IMR-90 (cell line): ENCODE measurements around the gene BCAS1. TPM values are rescaled to one million over a fixed set of nuclear protein-coding genes. Genes with fewer than 3 reads are reported as not detected.

Source experiments
- ATAC-seq: fragments of 200-7000 bp; cut with Tn5 transposase; 2 replicates; pipeline ENCODE4 v1.9.1; 2020; ENCODE audit warnings: low read depth, mild to moderate bottlenecking, moderate library complexity
- BruUV-seq: library from RNA; stranded (reverse); fragments of 400-500 nt; replicated peaks from 2 replicates; lab custom pipeline; 2021; lab: Mats Ljungman, UMichigan
- CTCF ChIA-PET: fragments of 300-600 bp; formaldehyde crosslinking; extraction: SDS; loops from one replicate; lab custom pipeline; 2021; ENCODE audit warnings: antibody characterized with exemption; lab: Yijun Ruan, JAX
- POLR2A ChIA-PET: fragments of 300-600 bp; sonication (Branson Sonifier 250); formaldehyde crosslinking; loops from one replicate; lab custom pipeline; 2022; ENCODE audit warnings: antibody characterized with exemption; ENCODE audit not compliant: unreplicated experiment; lab: Charles Lee
- DNase-seq: peaks from one replicate; pipeline ENCODE4 v3.0.0; 2013
- H2AFZ ChIP-seq: replicated peaks from 2 replicates; pipeline ENCODE3; 2013; ENCODE audit warnings: low read length, mild to moderate bottlenecking; ENCODE audit not compliant: poor library complexity
- H2AK5ac ChIP-seq: 2 replicates; pipeline ENCODE4 v1.6.1; 2013; ENCODE audit warnings: low read depth, low read length, inconsistent platforms
- H2AK9ac ChIP-seq: replicated peaks from 2 replicates; pipeline ENCODE3; 2013; ENCODE audit warnings: mild to moderate bottlenecking, low read depth, low read length, moderate library complexity; ENCODE audit not compliant: poor library complexity
- H2BK120ac ChIP-seq: 2 replicates; pipeline ENCODE4 v1.6.1; 2013; ENCODE audit warnings: low read depth, low read length, inconsistent platforms
- H2BK15ac ChIP-seq: 3 replicates; pipeline ENCODE4 v1.6.1; 2013; ENCODE audit warnings: low read depth, low read length, inconsistent platforms
- H2BK20ac ChIP-seq: 2 replicates; pipeline ENCODE4 v1.6.1; 2013; ENCODE audit warnings: low read depth, mild to moderate bottlenecking, inconsistent platforms, low read length, moderate library complexity
- H2BK5ac ChIP-seq: 2 replicates; pipeline ENCODE4 v1.6.1; 2013; ENCODE audit warnings: mild to moderate bottlenecking, low read depth, low read length, inconsistent platforms; ENCODE audit not compliant: poor library complexity, severe bottlenecking
- H3K14ac ChIP-seq: replicated peaks from 2 replicates; pipeline ENCODE4 v1.6.1; 2013; ENCODE audit warnings: low read depth, low read length, inconsistent platforms
- H3K18ac ChIP-seq: 2 replicates; pipeline ENCODE4 v1.6.1; 2013; ENCODE audit warnings: low read depth, low read length, control low read depth
- H3K23ac ChIP-seq: 2 replicates; pipeline ENCODE4 v1.6.1; 2013; ENCODE audit warnings: low read depth, low read length, inconsistent platforms
- H3K27ac ChIP-seq: 2 replicates; pipeline ENCODE4 v1.5.1; 2013; ENCODE audit warnings: mild to moderate bottlenecking, control low read depth, low read length; ENCODE audit not compliant: insufficient read depth
- H3K27me3 ChIP-seq: 2 replicates; pipeline ENCODE4 v1.6.1; 2013; ENCODE audit warnings: low read length; ENCODE audit not compliant: control insufficient read depth, insufficient read depth
- H3K36me3 ChIP-seq: 2 replicates; pipeline ENCODE4 v1.6.1; 2013; ENCODE audit warnings: low read length, mixed read lengths; ENCODE audit not compliant: control insufficient read depth, insufficient read depth
- H3K4ac ChIP-seq: 2 replicates; pipeline ENCODE4 v1.6.1; 2013; ENCODE audit warnings: low read depth, low read length, inconsistent platforms
- H3K4me1 ChIP-seq: 2 replicates; pipeline ENCODE4 v1.6.1; 2013; ENCODE audit warnings: low read length, mixed read lengths; ENCODE audit not compliant: control insufficient read depth, insufficient read depth
- H3K4me2 ChIP-seq: 2 replicates; pipeline ENCODE4 v1.6.1; 2013; ENCODE audit warnings: low read depth, mild to moderate bottlenecking, control low read depth, low read length, moderate library complexity
- H3K4me3 ChIP-seq: 2 replicates; pipeline ENCODE4 v1.5.1; 2013; ENCODE audit warnings: low read depth, mild to moderate bottlenecking, control low read depth, low read length, moderate library complexity; ENCODE audit not compliant: insufficient read depth
- H3K56ac ChIP-seq: 2 replicates; pipeline ENCODE4 v1.6.1; 2013; ENCODE audit warnings: low read length, inconsistent platforms; ENCODE audit not compliant: insufficient read depth; ENCODE audit errors: extremely low read depth
- H3K79me1 ChIP-seq, 2 experiments: 2 replicates each; pipeline ENCODE4 v1.6.1; 2013; ENCODE audit warnings: low read length in 2 of 2, inconsistent platforms in 1 of 2, low read depth in 1 of 2
- H3K9ac ChIP-seq: 2 replicates; pipeline ENCODE4 v1.6.1; 2013; ENCODE audit warnings: low read depth, low read length, control low read depth
- H3K9me1 ChIP-seq: 2 replicates; pipeline ENCODE4 v1.6.1; 2013; ENCODE audit warnings: low read length, inconsistent platforms; ENCODE audit not compliant: insufficient read depth
- H3K9me3 ChIP-seq: 2 replicates; pipeline ENCODE4 v1.6.1; 2013; ENCODE audit warnings: low read length; ENCODE audit not compliant: control insufficient read depth, insufficient read depth
- H4K20me1 ChIP-seq: 2 replicates; pipeline ENCODE4 v1.6.1; 2013; ENCODE audit warnings: low read length, inconsistent platforms; ENCODE audit not compliant: insufficient read depth
- H4K5ac ChIP-seq: 2 replicates; pipeline ENCODE4 v1.6.1; 2013; ENCODE audit warnings: mild to moderate bottlenecking, low read depth, low read length, control low read depth
- H4K8ac ChIP-seq, 2 experiments: 2 replicates each; pipeline ENCODE4 v1.6.1; 2013; ENCODE audit warnings: low read depth in 2 of 2, low read length in 2 of 2, control low read depth in 1 of 2, inconsistent platforms in 1 of 2
- H4K91ac ChIP-seq: 2 replicates; pipeline ENCODE4 v1.6.1; 2013; ENCODE audit warnings: low read depth, low read length, inconsistent platforms; ENCODE audit not compliant: insufficient read depth
- BHLHE40 ChIP-seq: fragments of 150-350 bp; IDR thresholded peaks from 2 replicates; pipeline ENCODE4 v1.6.1; 2016; ENCODE audit warnings: mild to moderate bottlenecking, low read depth, low read length
- CEBPB ChIP-seq: IDR thresholded peaks from 2 replicates; pipeline ENCODE4 v1.6.1; 2012; ENCODE audit warnings: low read depth, low read length, improper control_type of control experiment
- CHD1 ChIP-seq: IDR thresholded peaks from 2 replicates; pipeline ENCODE4 v1.6.1; 2012; ENCODE audit warnings: low read depth, low read length, improper control_type of control experiment
- CTCF ChIP-seq: conservative IDR thresholded peaks from 2 replicates; pipeline ENCODE4 v1.5.1; 2012; ENCODE audit warnings: mild to moderate bottlenecking, low read depth, low read length, improper control_type of control experiment
- FOS ChIP-seq: fragments of 150-350 bp; IDR thresholded peaks from 2 replicates; pipeline ENCODE4 v1.6.1; 2016; ENCODE audit warnings: low read depth, low read length
- MAFK ChIP-seq: IDR thresholded peaks from 2 replicates; pipeline ENCODE4 v1.6.1; 2012; ENCODE audit warnings: low read depth, low read length, improper control_type of control experiment
- MAZ ChIP-seq: IDR thresholded peaks from 2 replicates; pipeline ENCODE4 v1.6.1; 2012; ENCODE audit warnings: low read depth, mild to moderate bottlenecking, low read length, improper control_type of control experiment, moderate library complexity, borderline replicate concordance
- MXI1 ChIP-seq: IDR thresholded peaks from 2 replicates; pipeline ENCODE4 v1.6.1; 2012; ENCODE audit warnings: low read depth, mild to moderate bottlenecking, low read length, moderate library complexity, borderline replicate concordance
- NFE2L2 ChIP-seq: fragments of 150-350 bp; IDR thresholded peaks from 2 replicates; pipeline ENCODE4 v1.6.1; 2016; ENCODE audit warnings: low read depth, mild to moderate bottlenecking, low read length
- POLR2A ChIP-seq: IDR thresholded peaks from 2 replicates; pipeline ENCODE4 v1.6.1; 2012; ENCODE audit warnings: mild to moderate bottlenecking, low read depth, low read length
- RAD21 ChIP-seq: IDR thresholded peaks from 2 replicates; pipeline ENCODE4 v1.6.1; 2012; ENCODE audit warnings: low read length, improper control_type of control experiment
- RCOR1 ChIP-seq: IDR thresholded peaks from 2 replicates; pipeline ENCODE4 v1.6.1; 2012; ENCODE audit warnings: mild to moderate bottlenecking, low read length, improper control_type of control experiment; ENCODE audit not compliant: insufficient replicate concordance
- RFX5 ChIP-seq: IDR thresholded peaks from 2 replicates; pipeline ENCODE4 v1.8.0; 2012; ENCODE audit warnings: low read depth, mild to moderate bottlenecking, low read length, moderate library complexity
- SMC3 ChIP-seq: fragments of 150-350 bp; IDR thresholded peaks from 2 replicates; pipeline ENCODE4 v1.6.1; 2016; ENCODE audit warnings: low read depth, mild to moderate bottlenecking, antibody characterized with exemption, low read length, moderate library complexity
- USF2 ChIP-seq: fragments of 150-350 bp; IDR thresholded peaks from 2 replicates; pipeline ENCODE4 v1.6.1; 2017; ENCODE audit warnings: mild to moderate bottlenecking, antibody characterized with exemption, low read length, low read depth
- WGBS, 2 experiments: methylation state at CpG; one replicate each; pipeline versions ENCODE4 v1.1.5 to v1.1.7; 2013; ENCODE audit warnings: missing lambda C conversion rate in 2 of 2; ENCODE audit not compliant: insufficient read length in 1 of 2; ENCODE audit errors: extremely low coverage in 2 of 2; 5-methylcytosine and 5-hydroxymethylcytosine counted together
- dilution Hi-C: fragments of 300-500 bp; cut with HindIII; formaldehyde crosslinking; loops from one replicate; pipeline ENCODE4 v1.14.3; 2018; ENCODE audit warnings: low sequenced_read_pairs; ENCODE audit not compliant: unreplicated experiment
- in situ Hi-C: fragments of 300-500 bp; cut with MboI; formaldehyde crosslinking; loops from 3 replicates; pipeline ENCODE4 v1.14.3; 2019; ENCODE audit warnings: low sequenced_read_pairs, inconsistent platforms, mixed read lengths
- intact Hi-C: fragments of 100-400 bp; cut with micrococcal nuclease; formaldehyde crosslinking; loops from 2 replicates; pipeline ENCODE4 v1.10.0; 2022
- polyA plus RNA-seq, 3 experiments: library from polyadenylated mRNA; depleted of rRNA; stranded (reverse); fragments of >200 nt; gene quantifications; 2 replicates each; pipeline ENCODE4 v1.2.3, GENCODE V29; 2012; ENCODE audit warnings: low replicate concordance in 1 of 3
- total RNA-seq: library from RNA; depleted of rRNA; stranded (reverse); fragments of >200 nt; gene quantifications from 2 replicates; pipeline ENCODE4 v1.2.3, GENCODE V29; 2012
- TF ChIP-seq, protein P1 (sequence below): fragments of 150-350 bp; IDR thresholded peaks from 2 replicates; pipeline ENCODE4 v1.6.1; 2016; ENCODE audit warnings: low read depth, mild to moderate bottlenecking, low read length, moderate library complexity, borderline replicate concordance

The BCAS1 gene
- total and polyA plus RNA-seq, 2 of the 4 experiments (the other 2 are of a cell fraction): under 0.01 TPM; not detected in 1

- WGBS, 2 experiments: no CpG with 5 or more reads among the region's 11 CpGs
- POLR2A ChIA-PET: no interaction called here
- no peak overlapping the region for H3K4me2 ChIP-seq
Measured at GRCh38 chr20:53918949-53919361, 151.4 kb downstream of the BCAS1 start.

More at GRCh38 chr20:53918949-53919361, 151.4 kb downstream of the BCAS1 start:
- H3K9me1 ChIP-seq: peaks cover 2% of the 10 kb centered on the region; the same call in 1 of the 2 replicates
- H3K9ac ChIP-seq: no peak overlapping the region
- H3K18ac ChIP-seq: no peak overlapping the region
- H4K8ac ChIP-seq: no peak overlapping the region; a peak in 1 of 4 replicates
- no TSS peak for BruUV-seq
- no peaks in the 10 kb centered on the region for H4K20me1 ChIP-seq
- CTCF ChIA-PET: no interaction called here
- H3K36me3 ChIP-seq: no peaks in the 10 kb centered on the region
- H2BK20ac ChIP-seq: no peak overlapping the region
- H2AFZ ChIP-seq: no peak overlapping the region
- no peak overlapping the region for H3K14ac ChIP-seq
- no peak overlapping the region for H3K27ac ChIP-seq
- H2AK5ac ChIP-seq: peak overlapping the region; percentile 11; the same call in 1 of the 2 replicates
- H3K23ac ChIP-seq: no peak overlapping the region
- peak overlapping the region; percentile 31; the same call in 1 of the 2 replicates for H4K91ac ChIP-seq
- ATAC-seq: no peak
- no peak overlapping the region for H3K56ac ChIP-seq
- dilution Hi-C loops: no loop called here
- in situ Hi-C loops: no loop called here
- no peak overlapping the region for H2BK120ac ChIP-seq
- peaks cover 0 to 10% of the 10 kb centered on the region in 2 experiments; a peak in 1 of 4 replicates for H3K79me1 ChIP-seq
- H4K5ac ChIP-seq: no peak overlapping the region
- no peak overlapping the region for H3K4ac ChIP-seq
- no peak overlapping the region for H2AK9ac ChIP-seq
- DNase-seq: no peak
- intact Hi-C loops: loop anchor here (5.0 kb wide), 2 partner anchors 167 to 262 kb away; no protein-coding TSS in a partner anchor
- H2BK15ac ChIP-seq: peak overlapping the region; percentile 56; the same call in 1 of the 3 replicates
- H3K27me3 ChIP-seq: no peaks in the 10 kb centered on the region
- no peaks in the 10 kb centered on the region for H3K9me3 ChIP-seq
- no peak overlapping the region for H3K4me3 ChIP-seq
- TF ChIP-seq RFX5 (no peak), MAZ (no peak), FOS (no peak), USF2 (no peak), CHD1 (no peak), CEBPB (no peak), MAFK (no peak), BHLHE40 (no peak), POLR2A (no peak), MXI1 (no peak), RCOR1 (no peak), CTCF (no peak), NFE2L2 (no peak), RAD21 (no peak), SMC3 (no peak)
- TF ChIP-seq, protein P1, sequence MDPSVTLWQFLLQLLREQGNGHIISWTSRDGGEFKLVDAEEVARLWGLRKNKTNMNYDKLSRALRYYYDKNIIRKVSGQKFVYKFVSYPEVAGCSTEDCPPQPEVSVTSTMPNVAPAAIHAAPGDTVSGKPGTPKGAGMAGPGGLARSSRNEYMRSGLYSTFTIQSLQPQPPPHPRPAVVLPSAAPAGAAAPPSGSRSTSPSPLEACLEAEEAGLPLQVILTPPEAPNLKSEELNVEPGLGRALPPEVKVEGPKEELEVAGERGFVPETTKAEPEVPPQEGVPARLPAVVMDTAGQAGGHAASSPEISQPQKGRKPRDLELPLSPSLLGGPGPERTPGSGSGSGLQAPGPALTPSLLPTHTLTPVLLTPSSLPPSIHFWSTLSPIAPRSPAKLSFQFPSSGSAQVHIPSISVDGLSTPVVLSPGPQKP: no peak
- peaks cover 29% of the 10 kb centered on the region for H3K4me1 ChIP-seq
- H2BK5ac ChIP-seq: no peak overlapping the region
